Measurements from ENCODE around the gene NUDT9.
"Not testable (repeated sequence)": the region's sequence is repeated elsewhere in the genome, so short reads cannot be mapped to it uniquely, and the experiment has no call there.

The NUDT9 gene

DNA sequence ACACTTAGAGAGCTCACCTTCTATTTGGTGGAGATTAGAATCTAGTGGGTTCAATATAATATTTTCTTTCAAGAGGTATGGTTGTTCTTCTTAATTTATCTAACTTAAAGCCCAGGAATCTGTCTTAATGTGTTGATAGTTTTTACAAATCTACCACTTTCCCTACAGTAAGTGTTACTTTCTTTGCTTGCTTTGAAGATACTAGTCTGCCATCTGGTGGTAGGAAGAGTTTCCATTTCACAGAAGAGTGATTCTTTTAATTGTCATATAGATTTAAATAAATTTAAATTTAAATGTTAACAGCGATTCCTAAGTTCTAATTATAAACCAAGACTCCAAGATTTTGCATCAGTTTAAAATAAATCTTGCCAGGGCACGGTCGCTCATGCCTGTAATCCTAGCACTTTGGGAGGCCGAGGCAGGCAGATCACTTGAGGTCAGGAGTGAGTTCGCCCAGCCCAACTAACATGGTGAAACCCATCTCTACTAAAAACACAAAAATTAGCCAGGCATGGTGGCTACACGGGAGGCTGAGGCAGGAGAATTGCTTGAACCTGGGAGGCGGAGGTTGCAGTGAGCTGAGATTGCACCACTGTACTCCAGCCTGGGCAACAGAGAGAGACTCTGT is 43.5 kb downstream of the NUDT9 start:
- DNase-seq, result peak; percentile 68

- DNase-seq, result no peak
These were observed 47.0 kb downstream of the NUDT9 start for GRCh38 chr4:87469390-87469789.

DNA sequence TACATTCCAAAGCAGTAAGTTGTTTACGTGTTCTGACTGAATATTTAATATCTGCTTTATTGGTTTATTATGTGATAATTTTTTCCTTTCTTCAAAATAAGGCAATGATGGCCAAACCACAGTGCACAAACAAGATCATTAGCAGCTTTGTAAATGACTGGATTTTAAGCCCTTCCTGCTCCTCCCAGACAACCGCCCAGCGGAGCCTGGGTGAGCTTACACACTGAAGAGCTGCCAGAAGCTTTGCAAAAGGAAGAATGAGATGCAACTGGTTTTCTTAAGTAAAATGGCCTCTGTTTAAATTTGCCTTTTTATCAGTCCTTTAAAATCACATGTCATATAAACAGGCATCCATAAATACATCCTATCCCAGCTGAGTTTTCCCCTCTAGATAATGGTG is 54.6 kb downstream of the NUDT9 start:
- DNase-seq, result no peak

GRCh38 chr4:87478732-87479250 is 56.4 kb downstream of the NUDT9 start:
- no peak for DNase-seq

- no peak for DNase-seq
These were observed 59.0 kb downstream of the NUDT9 start for GRCh38 chr4:87481377-87481776.

GRCh38 chr4:87483247-87483646 is 60.9 kb downstream of the NUDT9 start:
- DNase-seq, result not testable (repeated sequence)

- not testable (repeated sequence) for DNase-seq
These were observed 66.3 kb downstream of the NUDT9 start for GRCh38 chr4:87488666-87489065.

GRCh38 chr4:87489678-87490077 is 67.3 kb downstream of the NUDT9 start:
- no peak for DNase-seq

DNA sequence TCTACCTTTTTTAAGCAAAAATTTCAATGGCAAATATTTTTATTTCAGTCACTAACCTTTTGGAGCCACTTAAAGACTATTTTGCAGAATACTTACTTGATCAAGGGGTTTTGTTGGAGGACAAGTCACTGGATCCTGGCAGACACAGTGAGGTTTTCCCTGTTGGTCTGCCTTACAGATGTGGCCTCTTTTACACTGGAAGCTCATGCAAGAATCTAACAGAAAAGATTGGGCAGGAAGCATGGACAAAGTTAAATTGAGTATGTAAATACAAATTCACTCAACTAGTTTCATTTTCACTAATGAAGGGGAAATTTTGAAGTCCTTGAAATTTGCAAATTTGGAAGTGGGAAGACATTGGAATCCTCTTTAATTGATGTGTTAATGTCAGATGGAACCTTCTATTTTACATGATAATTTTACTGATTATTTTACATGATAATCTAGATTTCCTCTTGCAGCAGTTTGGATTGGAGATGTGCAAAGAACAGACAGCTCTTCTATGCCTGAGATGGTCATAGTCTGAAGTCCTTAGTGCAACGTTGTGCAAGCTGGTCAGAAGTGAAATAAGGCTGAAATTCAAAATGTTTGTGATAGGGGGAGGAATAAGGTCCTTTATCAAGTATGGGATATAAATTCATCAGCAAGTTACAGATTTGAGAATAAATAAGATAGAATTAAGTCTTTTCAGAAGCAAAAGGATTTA is 68.4 kb downstream of the NUDT9 start:
- no peak for DNase-seq

DNA sequence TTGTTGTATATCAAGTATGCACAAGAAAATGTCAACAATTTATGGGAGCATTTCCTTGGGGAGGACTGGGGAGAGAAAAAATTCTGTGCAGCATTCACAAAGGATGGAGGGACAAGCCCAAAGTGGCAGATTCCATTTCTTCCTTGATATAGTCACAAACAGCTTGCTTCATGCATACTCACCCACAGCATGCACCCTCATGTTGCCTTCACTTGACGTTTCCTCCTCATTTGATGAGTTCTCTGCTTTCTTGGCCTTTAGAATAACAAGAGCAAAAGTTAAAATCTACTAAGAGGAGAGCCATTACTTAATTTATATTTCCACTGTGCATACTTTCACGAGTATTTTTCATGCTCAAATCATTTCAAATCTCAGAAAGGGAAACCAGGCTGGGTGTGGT is 69.1 kb downstream of the NUDT9 start:
- no peak for DNase-seq

DNA sequence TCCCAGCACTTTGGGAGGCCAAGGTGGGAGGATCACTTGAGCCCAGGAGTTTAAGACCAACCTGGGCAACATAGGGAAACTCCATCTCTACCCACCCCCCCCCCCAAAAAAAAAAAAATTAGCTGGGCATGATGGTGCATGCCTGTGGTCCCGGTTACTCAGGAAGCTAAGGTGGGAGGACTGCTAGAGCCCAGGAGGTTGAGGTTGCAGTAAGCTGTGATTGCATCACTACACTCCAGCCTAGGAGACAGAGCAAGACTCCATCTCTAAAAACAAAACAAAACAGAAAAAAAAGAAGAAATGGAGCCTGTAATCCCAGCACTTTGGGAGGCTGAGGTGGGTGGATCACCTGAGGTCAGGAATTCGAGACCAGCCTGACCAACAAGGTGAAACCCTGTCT is 69.5 kb downstream of the NUDT9 start:
- not testable (repeated sequence) for DNase-seq

GRCh38 chr4:87493115-87493514 is 70.7 kb downstream of the NUDT9 start:
- no peak for DNase-seq

- no peak for DNase-seq
These were observed 74.8 kb downstream of the NUDT9 start for GRCh38 chr4:87497159-87497558.

DNA sequence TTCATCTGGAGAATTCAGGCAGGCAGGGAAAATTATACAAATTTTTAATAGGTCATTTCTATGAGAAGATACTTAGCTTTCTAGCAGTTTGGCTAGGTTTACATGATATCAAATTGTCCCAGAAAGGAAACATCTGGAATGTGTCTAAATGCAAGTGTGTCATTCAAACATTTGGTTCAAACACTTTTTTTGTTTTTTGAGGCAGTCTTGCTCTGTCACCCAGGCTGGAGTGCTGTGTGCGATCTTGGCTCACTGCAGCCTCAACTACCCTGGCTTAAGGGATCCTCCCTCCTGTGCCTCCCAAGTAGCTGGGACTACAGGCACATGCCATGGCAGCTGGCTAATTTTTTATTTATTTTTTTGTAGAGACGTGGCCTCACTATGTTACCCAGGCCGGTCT is 75.2 kb downstream of the NUDT9 start:
- DNase-seq, result no peak

- no peak for DNase-seq
These were observed 76.1 kb downstream of the NUDT9 start for GRCh38 chr4:87498446-87498900.

DNA sequence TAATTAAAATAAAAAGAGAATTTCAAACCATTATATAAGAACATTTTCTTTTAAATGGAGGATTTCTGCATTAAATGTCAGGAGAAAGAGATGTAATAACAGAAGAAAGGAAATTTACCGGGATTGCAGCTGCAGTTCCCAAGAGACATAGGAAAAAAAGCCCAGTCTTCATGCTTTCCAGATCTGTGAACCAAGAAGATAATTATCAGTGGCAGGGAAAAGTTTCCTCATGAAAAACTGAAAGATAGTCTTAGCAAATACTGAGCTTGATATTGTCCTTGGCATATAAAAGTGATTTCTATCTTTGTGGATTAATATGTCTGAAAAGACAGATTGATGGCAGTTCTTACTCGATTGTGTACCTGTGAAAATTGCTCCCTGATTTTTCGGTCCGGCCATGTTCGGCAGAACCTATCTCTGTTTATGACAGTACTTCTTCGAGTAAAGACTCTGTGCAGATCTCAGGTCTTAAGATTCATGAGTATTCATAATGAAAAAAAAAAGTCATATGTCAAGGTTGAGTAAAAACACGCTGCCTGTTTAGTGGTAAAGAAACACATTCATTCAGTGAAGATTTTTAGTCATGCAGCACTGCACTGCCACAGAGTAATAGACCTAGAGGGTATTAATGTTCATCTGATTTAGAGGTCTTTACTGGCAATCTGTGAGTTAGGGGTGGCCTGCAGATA is 77.2 kb downstream of the NUDT9 start:
- DNase-seq, result no peak

GRCh38 chr4:87500092-87500462 is 77.7 kb downstream of the NUDT9 start:
- DNase-seq, result no peak

DNA sequence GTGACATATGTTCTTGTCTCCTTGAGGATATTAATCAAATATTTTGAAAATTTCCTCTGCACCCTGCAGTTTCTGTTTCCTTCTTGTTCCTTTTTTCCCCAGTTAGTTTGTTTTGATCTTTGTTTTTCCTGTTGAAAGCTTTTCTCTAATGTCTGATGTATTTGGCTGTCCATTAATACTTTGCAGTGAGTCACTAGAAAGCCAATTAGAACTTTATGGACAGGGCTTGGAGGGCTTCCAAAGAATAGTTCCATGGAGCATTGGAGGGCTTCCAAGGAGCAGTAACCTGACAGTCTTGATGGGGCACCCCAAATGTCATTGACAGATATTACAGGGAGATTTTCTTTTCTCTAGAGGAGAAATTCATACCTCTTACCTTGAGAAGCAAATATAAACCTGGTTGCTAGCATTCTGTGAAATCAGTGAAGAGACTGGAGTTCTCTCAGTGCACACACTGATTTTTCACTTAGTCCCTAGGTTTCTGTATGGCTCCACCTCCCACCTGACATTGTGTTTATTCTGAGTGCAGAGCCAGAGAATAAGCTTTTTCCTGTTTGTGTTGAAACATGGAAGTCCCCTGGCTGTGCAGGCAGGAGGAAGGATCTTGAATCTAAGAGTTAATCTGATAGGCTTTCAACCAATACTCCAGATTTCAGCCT is 80.3 kb downstream of the NUDT9 start:
- no peak for DNase-seq

DNA sequence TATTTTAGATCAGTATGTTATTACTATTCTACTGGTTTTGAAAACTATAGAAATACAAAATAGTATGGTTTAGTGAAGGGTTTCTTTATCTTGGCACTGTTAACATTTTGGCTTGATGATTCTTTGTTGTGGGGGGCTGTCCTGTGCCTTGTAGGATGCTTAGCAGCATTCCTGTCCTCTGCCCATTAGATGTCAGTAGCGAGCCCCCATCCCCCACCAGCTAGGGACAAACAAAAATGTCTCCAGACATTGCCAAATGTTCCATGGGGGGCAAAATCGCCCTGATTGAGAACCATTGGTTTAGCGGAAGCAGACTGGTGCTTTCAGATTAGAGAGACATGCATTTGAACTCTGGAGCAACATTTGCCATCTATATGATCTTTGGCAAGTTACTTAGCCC is 83.5 kb downstream of the NUDT9 start:
- no peak for DNase-seq

DNA sequence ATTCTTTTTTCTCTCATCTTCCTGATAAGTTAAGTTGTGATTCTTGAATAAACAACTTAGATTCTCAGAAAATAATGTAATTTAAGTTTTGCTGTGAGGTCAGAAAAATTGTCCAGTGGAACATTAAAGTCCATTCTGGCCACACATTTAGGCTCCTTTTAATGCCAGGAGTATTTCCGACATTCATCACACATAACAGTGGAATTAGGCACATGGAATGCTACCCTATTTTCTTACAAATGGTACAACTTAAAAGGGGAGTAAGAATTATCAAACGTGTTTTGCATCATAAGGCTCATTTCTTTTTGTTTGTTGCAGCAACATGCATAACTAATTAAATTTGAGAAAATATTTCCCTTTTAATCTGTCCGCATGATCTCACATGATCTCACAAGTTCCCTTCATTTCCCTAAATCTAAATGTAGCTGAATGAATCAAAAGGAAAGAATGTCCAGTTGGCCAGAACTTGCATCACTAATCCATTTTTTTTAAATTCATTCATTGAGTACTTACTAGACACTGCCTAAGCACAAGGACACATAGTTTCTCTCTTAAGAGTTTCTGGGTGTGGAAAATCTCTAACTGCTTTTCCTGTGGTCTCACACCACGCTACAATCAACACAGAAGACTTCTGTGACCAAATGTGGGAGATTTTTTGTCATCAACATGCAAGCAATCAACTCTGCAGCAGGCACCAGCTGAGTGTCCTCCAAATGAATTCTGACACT is 84.8 kb downstream of the NUDT9 start:
- DNase-seq, result no peak
